SW 1271 (cell line): Measurements from ENCODE around the gene DDX11.
"Not testable (repeated sequence)": the region's sequence is repeated elsewhere in the genome, so short reads cannot be mapped to it uniquely, and the experiment has no call there.

Experiments
- DNase-seq, 2 experiments: peaks; one replicate each; lab custom pipeline; 2025; lab: John Stamatoyannopoulos, UW

DDX11 gene

GRCh38 chr12:31073527-31074332 lies at the start of gene DDX11:
DDX11 (plus strand) TSS chr12:31073860; CDS start chr12:31078394, 4,534 bp downstream.
- DNase-seq, result peak; percentile 91 to 95

DNA sequence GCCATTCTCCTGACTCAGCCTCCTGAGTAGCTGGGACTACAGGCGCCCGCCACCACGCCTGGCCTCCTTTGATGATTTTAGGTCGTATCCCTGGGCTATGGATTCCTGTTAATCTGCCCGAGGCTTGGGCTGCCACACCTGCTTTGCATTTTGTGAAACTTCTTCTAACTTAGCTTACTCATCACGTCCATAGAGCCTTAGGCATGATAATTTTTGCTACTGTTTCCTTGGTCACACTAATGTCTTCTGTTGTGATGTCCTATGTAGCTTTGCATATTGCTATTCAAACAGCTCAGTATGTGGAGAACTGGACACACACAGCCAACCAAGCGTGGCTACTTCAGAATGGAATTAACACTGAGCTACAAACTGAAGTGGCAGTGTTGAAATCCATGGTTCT lies 47.5 kb upstream of the DDX11 start:
- DNase-seq, result no peak

DNA sequence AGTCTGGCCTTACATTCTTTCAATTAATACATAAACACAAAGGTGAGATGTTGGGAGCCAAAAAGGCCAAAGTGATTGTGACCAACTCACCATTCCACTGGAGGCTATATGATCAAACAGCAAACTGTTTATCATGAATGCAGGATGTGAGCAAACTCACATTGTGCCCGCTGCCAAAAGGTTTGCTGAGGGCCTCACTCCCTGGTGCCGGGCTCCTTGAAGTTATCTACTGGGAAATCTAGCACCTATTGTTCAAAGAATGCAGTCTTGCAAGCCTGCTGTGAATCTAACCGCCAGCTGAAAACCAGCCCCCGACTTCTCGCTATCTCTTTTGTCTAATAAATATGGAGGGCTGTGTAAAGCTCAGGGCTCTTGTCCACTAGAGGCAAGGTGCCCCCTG lies 46.7 kb upstream of the DDX11 start:
- not testable (repeated sequence) for DNase-seq

- DNase-seq, result no peak
These were observed 44.2 kb upstream of the DDX11 start for GRCh38 chr12:31029468-31029867.

DNA sequence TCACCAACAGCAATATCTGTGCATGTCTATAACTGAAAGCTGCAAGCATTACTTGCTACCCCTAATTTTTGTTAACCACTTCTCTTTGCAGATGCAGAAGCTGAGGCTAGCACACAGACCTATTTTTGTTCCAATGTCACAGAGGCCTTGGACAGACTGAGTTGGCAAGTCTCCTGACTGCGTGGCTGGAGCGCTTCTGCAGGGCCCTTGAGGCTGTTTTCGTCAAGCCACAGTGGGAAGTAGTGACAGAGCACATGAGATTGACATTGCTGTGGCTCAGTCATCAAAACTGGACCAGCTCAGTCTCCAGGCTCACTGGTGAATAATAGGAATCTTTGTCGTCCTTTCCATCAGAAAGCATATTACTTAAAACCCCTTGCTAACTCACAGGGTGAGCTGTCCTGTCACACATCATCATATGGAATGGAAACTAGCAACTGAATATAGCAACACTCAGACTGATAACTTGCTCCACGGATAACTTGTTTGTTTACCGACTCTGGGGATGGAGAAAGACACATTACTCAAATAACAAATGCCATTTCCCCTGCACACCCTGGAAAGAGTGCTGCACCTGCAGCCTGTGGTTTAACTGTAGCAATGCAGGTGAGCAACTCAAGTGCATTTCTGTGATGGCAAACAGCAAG lies 43.6 kb upstream of the DDX11 start:
- DNase-seq, result no peak

DNA sequence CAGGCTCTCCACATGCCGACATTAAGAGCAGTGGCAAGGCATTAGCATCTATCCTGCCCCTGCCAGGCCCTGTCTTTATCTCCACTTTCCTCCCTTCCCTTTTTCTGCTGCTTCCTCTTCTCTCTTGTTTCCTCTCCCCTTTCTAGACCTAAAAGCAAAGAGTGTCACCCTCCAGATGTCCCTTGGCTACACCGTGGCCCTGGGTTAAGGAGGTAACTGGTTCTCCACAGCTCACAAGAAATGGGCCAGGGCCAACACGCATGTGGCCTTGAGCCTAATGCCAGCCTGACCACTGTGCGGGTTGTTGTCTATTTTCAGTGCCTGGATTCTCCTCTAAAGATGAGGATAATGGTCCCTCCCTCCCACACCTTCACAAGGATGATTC lies 41.7 kb upstream of the DDX11 start:
- DNase-seq, result no peak

DNA sequence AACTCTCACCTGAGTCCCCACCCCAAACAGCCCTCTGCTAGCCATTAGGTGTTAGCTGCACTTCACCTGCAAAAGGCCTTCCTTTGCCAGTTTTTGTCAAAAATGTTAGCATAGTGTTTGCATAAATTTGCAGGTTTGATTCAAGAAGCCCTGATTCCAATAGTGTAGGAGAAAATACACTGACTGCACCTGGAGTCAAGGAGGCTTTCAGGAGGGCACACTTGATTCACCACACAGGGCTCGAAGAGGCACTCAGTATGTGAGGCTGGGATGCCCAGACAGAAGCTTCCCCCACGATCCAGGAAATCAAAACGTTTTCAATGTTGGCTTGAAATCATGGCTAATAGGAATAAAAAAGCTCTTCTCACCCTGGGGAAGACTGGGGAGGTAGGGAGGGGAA lies 40.5 kb upstream of the DDX11 start:
- DNase-seq, result no peak

DNA sequence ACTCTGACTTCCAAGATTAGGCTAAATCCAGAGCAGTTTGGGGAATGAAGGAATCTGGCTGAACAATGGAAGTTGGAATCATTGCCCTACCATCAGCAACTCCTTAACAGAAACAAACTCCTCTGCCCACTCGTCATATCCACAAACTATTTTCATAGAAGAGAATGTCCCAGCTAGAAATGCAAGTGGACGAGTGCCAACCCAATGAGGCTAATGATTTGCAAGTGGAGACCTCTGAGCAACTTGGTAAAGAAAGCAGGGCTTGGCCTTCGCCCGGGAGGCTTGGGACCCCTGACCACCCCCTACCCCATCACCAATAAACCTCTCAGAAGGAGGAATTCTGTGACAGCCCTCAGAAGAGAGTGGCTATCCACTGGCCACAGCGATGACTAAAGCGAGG lies 40.0 kb upstream of the DDX11 start:
- DNase-seq, result no peak

DNA sequence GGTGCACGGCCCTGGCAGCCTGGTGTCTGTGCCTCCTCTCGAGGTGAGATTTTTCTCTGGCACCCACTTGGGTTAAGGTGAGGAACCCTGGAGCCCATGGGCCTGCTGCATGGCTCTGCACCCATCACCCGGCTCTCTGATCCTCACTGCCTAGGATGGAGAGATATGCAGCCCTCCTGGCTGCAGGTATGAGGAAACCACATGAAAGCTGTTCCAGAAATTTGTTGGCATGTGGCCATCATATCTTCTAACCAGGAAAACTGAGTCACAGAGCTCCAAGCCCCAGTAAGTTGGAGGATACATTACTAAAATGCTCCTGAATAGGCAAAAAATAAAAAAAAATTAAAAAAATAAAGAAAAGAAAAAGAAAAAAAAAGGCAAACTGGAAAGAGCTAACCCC lies 39.3 kb upstream of the DDX11 start:
- DNase-seq, result no peak

DNA sequence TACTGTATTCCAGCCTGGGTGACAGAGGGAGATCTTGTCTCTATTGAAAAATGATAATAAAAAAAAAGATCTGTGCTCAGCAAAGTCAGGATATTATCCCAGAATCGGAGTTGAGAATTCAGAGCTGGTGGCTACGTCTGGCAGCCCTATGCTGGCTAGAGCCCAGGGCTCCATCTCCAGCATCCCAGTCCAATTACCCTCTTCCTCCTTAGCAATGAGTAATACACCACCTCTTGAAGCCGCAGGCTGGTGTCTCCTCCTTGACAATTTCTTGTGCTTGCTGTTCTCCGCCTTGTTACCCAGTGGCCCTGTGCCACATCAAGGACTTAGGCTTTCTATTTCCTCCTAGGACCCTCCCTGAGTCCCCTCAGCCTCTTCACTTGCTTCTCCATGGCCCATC lies 38.4 kb upstream of the DDX11 start:
- DNase-seq, result no peak

- DNase-seq, result no peak
These were observed 37.5 kb upstream of the DDX11 start for GRCh38 chr12:31035967-31036665.

DNA sequence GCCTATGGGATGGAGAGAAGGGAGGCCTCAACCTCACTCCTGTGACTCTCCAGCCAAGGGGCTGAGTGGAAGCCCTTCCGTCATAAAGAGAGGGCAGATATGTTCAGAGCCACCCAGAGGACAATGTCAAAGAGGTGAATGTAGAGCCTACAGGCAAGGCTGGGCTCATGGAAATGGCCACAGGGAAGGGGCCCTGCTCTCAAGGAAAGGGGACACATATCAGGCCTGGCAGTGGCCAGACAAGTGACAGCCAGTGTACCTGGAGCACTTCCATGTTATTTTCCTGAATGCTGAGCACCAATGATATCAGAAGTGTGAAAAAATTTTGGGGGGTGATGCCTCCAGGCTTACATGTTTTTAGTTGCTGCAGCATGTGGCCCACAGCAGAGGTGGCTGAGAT lies 36.6 kb upstream of the DDX11 start:
- no peak for DNase-seq

DNA sequence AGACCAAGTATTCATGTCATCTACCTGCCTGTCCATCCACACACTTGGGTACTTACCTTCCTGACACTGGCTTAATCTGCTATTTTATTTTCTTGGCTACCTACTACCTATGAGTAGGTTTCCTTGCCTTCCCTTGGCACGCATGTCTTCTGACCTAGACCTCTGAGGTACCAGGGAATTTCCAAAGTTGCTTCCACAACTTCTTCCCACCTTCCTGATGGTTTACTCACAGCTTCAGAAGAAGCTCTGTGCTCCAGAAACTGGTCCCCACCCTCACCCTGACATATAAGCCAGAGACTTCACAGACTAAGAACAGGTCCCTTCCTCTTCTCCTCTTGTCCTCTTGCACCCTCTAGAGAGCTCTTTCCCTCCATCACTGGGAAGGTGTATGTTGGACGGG lies 35.7 kb upstream of the DDX11 start:
- DNase-seq, result no peak

DNA sequence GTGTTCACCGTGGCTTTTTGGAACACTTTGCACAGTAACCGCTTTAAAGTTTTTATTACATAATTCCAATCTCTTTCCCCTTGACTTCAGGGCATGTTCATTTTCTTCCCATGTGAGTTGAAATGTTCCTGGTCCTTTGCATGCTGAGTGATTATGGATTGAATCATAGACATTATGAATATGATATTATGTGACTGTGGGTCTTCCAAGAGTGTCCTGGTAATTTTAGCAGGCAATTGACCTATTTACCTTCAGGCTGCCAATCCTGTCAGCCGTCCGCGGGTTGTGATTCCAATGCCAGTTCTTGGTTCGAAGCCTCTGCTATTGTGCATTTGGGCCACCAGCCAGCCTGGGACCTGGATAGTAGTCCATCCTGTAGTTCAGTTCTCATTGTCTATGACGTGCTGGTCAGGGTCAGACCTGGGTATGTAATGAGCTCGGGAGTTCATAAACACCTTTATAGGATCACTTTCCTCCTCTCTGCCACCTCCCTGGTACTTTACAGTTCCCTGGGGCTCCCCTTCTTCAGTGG lies 32.6 kb upstream of the DDX11 start:
- no peak for DNase-seq

DNA sequence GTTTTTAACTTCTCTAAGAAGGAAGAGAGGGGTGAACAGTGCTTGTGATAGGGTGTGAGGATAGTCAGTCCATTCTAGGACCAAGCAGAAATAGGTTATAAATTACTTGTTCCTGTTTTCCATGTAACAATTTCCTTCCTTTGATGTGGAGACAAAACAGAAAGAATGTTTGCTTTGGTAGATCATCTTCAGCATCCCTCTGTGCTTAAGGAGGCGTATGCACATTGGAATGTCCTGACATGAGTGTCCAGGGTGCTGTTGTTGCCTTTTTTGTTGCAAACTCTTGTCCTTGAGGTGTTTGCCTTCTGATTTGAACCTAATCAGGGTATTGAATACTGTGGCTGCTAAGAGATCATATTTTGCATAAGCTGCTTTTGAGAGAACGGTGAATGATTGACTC lies 23.5 kb upstream of the DDX11 start:
- not testable (repeated sequence) for DNase-seq

GRCh38 chr12:31050548-31050947 lies 23.1 kb upstream of the DDX11 start:
- not testable (repeated sequence) for DNase-seq

- DNase-seq, result not testable (repeated sequence)
These were observed 22.0 kb upstream of the DDX11 start for GRCh38 chr12:31051692-31052091.

DNA sequence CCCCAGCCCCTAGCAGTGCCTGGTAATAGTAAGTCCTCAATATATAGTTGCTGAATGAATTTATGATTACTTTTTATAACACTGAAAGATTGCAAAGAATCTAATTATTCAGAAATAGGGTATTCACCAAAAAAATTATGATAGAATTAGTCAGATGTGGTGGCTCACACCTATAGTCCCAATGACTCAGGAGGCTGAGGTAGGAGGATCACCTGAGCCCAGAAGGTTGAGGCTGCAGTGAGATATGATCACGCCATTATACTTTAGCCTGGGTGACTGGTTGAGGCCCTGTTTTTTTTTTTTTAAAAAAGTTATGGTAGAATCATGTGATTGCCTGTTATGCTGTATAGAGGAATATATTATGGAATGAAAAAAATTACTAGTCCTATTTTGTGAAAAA lies 21.5 kb upstream of the DDX11 start:
- DNase-seq, result not testable (repeated sequence)

DNA sequence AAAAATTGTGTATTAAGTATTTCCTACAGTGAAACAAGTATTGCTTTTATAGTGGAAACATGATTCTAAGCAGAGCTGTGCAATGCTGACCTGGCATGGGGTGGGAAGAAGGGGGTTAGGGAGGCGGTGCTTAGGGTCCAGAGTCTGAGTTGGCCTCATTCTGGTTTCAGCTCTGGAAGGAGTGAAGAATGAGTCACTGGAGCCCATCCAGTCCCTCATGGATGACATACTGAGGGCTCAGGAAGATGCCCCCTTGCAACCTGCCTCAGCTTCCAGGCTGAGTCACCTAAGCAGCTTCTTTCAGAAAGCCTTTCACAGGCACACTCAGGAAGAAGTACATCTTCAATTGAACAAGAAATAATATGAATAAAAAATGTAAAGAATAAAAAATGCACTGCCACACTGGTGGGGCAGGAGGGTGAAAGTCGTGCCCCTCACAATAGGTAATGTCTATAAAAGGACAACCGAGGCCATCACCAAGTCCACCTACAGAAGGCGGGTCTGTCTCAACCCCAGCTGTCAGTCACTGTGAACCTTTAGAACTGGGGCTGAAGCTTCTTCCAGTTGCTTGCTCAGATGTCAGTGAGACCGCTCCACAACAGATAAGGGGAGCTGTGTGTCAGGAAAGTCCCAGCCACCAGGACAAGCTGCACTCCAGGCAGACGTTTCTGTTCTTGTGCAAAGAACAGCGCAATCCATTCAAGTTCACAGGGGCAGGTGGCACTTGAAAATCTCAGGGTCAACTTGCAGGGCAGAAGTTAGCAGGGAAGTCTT lies 20.8 kb upstream of the DDX11 start:
- DNase-seq, result not testable (repeated sequence)

- DNase-seq, result peak in 1 of 2 experiments; percentile 40
These were observed 19.7 kb upstream of the DDX11 start for GRCh38 chr12:31053944-31054343.

DNA sequence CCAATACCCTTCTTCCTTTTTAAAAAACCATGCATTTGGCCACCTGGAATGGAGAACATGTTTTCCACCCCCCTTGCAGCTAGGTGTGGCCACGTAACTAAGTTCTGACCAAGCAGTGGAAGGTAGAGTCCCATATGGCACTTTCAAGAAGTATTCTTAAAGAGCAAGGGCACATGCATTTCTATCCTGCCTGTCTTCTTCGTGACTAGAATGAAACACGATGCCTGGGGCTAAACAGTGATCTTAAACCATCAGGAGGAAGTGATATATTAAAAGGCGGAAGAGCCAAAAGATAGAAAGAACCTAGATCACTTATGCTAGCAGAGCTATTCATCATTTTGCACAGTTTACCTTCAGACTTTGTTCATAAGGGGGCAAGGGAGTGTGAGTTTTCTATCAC lies 16.0 kb upstream of the DDX11 start:
- no peak for DNase-seq

DNA sequence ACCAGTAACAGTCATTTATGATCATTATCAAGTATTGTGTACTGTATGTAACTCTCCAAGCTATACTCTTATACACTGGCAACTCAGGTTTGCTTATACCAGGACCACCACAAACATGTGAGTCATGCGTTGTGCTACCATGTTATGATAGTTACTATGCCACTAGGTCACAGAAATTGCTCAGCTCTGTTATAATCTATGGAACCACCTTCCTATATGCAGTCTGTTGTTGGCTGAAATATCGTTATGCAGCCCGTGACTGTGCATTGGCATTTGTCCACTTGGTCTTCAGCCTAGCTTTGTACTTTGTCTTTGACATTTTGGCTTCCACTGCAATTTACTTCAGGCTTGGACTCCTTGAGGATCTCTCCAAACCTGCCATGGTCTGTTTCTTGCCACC lies 7.5 kb upstream of the DDX11 start:
- peak in 1 of 2 experiments; percentile 21 for DNase-seq
